ENCODE data around the gene CTTNBP2. TPM values are rescaled to one million over a fixed set of nuclear protein-coding genes. Genes with fewer than 3 reads are reported as not detected.

The CTTNBP2 gene
- total and polyA plus RNA-seq, 9 donors, result 2.6 to 18.4 (median 10.0) TPM

GRCh38 chr7:117781707-117782106, 91.5 kb downstream of the CTTNBP2 start:
- WGBS, 3 donors, result 95 to 98% (median 96%) methylated on average over 2 of the region's 2 CpGs

GRCh38 chr7:117780832-117781231, 92.4 kb downstream of the CTTNBP2 start:
- no peak overlapping the region for H3K27ac ChIP-seq
- H3K4me3 ChIP-seq, result no peak overlapping the region
- 22 to 54% (median 27%) methylated on average over 2 of the region's 2 CpGs for WGBS, 3 donors
- no peaks in the 10 kb centered on the region for H3K9me3 ChIP-seq
- TF ChIP-seq CTCF (IDR thresholded peaks at IDR 0.05) (no peak), POLR2A (IDR thresholded peaks at IDR 0.05) (no peak), EP300 (IDR thresholded peaks at IDR 0.05) (no peak)
- no peaks in the 10 kb centered on the region for H3K27me3 ChIP-seq
- intact Hi-C loops (cut with DNase I), result no loop called here
- no peaks in the 10 kb centered on the region for H3K4me1 ChIP-seq (ENCODE audit: insufficient read depth)
- DNase-seq, result no peak
- H3K36me3 ChIP-seq, result no peaks in the 10 kb centered on the region

More at GRCh38 chr7:117781707-117782106, 91.5 kb downstream of the CTTNBP2 start:
- no peaks in the 10 kb centered on the region for H3K9me3 ChIP-seq
- no peak overlapping the region for H3K27ac ChIP-seq
- DNase-seq, result no peak
- no peaks in the 10 kb centered on the region for H3K36me3 ChIP-seq
- intact Hi-C loops (cut with DNase I), result no loop called here
- no peaks in the 10 kb centered on the region for H3K27me3 ChIP-seq
- no peaks in the 10 kb centered on the region for H3K4me1 ChIP-seq (ENCODE audit: insufficient read depth)
- no peak overlapping the region for H3K4me3 ChIP-seq
- TF ChIP-seq EP300 (IDR thresholded peaks at IDR 0.05), result no peak
- TF ChIP-seq CTCF (IDR thresholded peaks at IDR 0.05), result no peak
- no peak for TF ChIP-seq POLR2A (IDR thresholded peaks at IDR 0.05)

GRCh38 chr7:117777335-117778142, 95.7 kb downstream of the CTTNBP2 start:
- Histone ChIP-seq H3K27me3 (no peaks in the 10 kb centered on the region), H3K36me3 (no peaks in the 10 kb centered on the region), H3K9me3 (no peaks in the 10 kb centered on the region), H3K4me1 (ENCODE audit: insufficient read depth) (no peaks in the 10 kb centered on the region), H3K4me3 (no peak overlapping the region), H3K27ac (no peak overlapping the region)
- WGBS, 3 donors, result 86 to 90% (median 90%) methylated on average over 3 of the region's 3 CpGs
- TF ChIP-seq EP300 (IDR thresholded peaks at IDR 0.05), result no peak
- no peak for TF ChIP-seq CTCF (IDR thresholded peaks at IDR 0.05)
- TF ChIP-seq POLR2A (IDR thresholded peaks at IDR 0.05), result no peak
- intact Hi-C loops (cut with DNase I), result no loop called here
- no peak for DNase-seq

GRCh38 chr7:117776224-117776623, 97.0 kb downstream of the CTTNBP2 start:
- Histone ChIP-seq H3K36me3 (no peaks in the 10 kb centered on the region), H3K27ac (no peak overlapping the region), H3K27me3 (no peaks in the 10 kb centered on the region), H3K4me3 (no peak overlapping the region), H3K9me3 (no peaks in the 10 kb centered on the region), H3K4me1 (ENCODE audit: insufficient read depth) (no peaks in the 10 kb centered on the region)
- TF ChIP-seq POLR2A (IDR thresholded peaks at IDR 0.05) (no peak), CTCF (IDR thresholded peaks at IDR 0.05) (no peak), EP300 (IDR thresholded peaks at IDR 0.05) (no peak)
- DNase-seq, result no peak
- intact Hi-C loops (cut with DNase I), result no loop called here
